Naive B cell (primary cell): ENCODE results near the gene TUBB4A. TPM values are rescaled to one million over a fixed set of nuclear protein-coding genes. Genes with fewer than 3 reads are reported as not detected.
A peak's percentile ranks its signal among the peaks of the same experiment; 100 is the strongest.

Experiments
- ATAC-seq, 2 donors: fragments of 150-1000 bp; cut with Tn5 transposase; 2 replicates each; pipeline ENCODE4 v1.10.0; 2021; ENCODE audit warnings: low read depth in 2 of 2, mild to moderate bottlenecking in 2 of 2, moderate library complexity in 2 of 2
- DNase-seq: peaks from one replicate; pipeline ENCODE4 v3.0.0; 2022
- H3K27ac Mint-ChIP-seq, 6 donors: one replicate each; pipeline ENCODE4 v1.8.0; 2020 to 2022; ENCODE audit warnings: mild to moderate bottlenecking in 6 of 6, mixed read lengths in 6 of 6, moderate library complexity in 5 of 6, inconsistent platforms in 2 of 6
- H3K27me3 Mint-ChIP-seq, 3 donors: one replicate each; pipeline ENCODE4 v1.8.0; 2021 to 2022; ENCODE audit warnings: mixed read lengths in 3 of 3, mild to moderate bottlenecking in 1 of 3
- H3K36me3 Mint-ChIP-seq, 2 donors: one replicate each; pipeline ENCODE4 v1.8.0; 2020 to 2022; ENCODE audit warnings: mixed read lengths in 2 of 2, inconsistent platforms in 1 of 2, mild to moderate bottlenecking in 1 of 2
- H3K4me1 Mint-ChIP-seq, 3 donors: one replicate each; pipeline ENCODE4 v1.8.0; 2020 to 2022; ENCODE audit warnings: mixed read lengths in 3 of 3, inconsistent platforms in 1 of 3, mild to moderate bottlenecking in 1 of 3, moderate library complexity in 1 of 3
- H3K4me3 Mint-ChIP-seq, 8 donors: one replicate each; pipeline ENCODE4 v1.8.0; 2020 to 2022; ENCODE audit warnings: mild to moderate bottlenecking in 8 of 8, mixed read lengths in 8 of 8, moderate library complexity in 8 of 8, inconsistent platforms in 2 of 8
- H3K9me3 Mint-ChIP-seq, 7 donors: one replicate each; pipeline ENCODE4 v1.8.0; 2020 to 2022; ENCODE audit warnings: mixed read lengths in 7 of 7, mild to moderate bottlenecking in 5 of 7, inconsistent platforms in 2 of 7, moderate library complexity in 1 of 7
- polyA plus RNA-seq, 6 donors: library from polyadenylated mRNA; unstranded; fragments of 300-500 nt; fragmentation: Illumina TruSeq; gene quantifications; one replicate each; pipeline ENCODE4 v1.2.3, GENCODE V29; 2021; ENCODE audit warnings: low read depth in 6 of 6

TUBB4A gene
- polyA plus RNA-seq, 6 donors from 2014 or later = 0.89 to 5.9 (median 2.3) TPM

DNA sequence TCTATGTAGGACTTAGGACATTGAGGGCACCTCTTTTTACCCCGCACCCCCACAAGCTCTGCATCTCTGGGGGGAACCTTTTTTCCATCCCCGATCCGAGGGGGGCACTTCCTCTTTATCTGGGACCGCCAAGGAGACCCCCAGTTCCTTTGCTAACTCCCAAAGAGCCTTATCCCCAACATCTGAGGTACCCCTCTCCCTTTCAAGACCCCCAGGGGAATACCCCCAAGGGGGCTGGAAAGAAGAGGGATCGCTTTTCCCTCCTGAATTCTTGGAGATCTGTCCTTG lies 29.8 kb upstream of the TUBB4A start:
- peak overlapping the region in 5 of 6 donors; percentile 34 to 83 (median 61) for H3K27ac Mint-ChIP-seq
- H3K4me1 Mint-ChIP-seq = peaks cover 55 to 72% (median 59%) of the 10 kb centered on the region in 3 donors

DNA sequence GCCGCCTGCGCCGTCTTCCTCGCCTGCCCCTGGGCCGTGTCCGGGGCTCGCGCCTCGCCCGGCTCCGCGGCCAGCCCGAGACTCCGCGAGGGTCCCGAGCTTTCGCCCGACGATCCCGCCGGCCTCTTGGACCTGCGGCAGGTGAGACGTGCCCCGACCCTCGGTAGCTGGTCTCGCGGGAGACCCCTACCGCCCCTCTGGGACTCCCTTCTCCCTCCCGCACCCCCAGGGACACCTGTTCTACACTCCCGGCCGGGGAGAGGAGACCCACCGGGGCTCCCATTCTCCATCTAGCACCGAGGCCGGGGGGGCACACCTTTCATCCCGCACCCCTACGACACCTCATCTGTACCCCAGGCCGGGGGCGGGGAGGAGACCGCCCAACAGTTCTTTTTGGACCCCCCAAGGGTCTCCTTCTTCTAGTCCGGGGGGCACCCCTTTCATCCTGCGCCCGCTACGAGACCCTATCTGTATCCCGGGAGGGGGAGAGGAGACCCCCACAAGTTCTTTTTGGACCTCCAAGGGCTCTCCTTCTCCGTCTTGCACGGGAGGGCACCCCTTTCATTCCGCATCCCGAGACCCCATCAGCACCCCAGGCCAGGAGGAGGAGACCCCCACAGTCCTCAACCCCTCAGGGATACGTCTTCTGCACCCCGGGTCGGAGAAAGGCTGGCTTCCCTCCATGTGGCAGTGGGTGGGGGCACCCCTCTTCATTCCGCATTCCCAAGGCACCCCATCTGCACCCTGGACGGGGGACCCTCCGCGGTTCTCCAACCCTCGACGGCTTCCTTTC lies 29.2 kb upstream of the TUBB4A start:
- Mint-ChIP-seq H3K4me1 (peaks cover 51 to 66% (median 59%) of the 10 kb centered on the region in 3 donors), H3K9me3 (peaks cover 2 to 11% (median 8%) of the 10 kb centered on the region in 7 donors), H3K4me3 (peak overlapping the region; percentile 72 to 92 (median 81)), H3K27me3 (peaks cover 25 to 48% (median 48%) of the 10 kb centered on the region in 3 donors), H3K27ac (peak overlapping the region in 4 of 6 donors; percentile 34 to 83 (median 67)), H3K36me3 (peaks cover 0 to 8% of the 10 kb centered on the region in 2 donors)
- no peak for ATAC-seq
- DNase-seq = no peak

More for the DNA sequence above, 29.8 kb upstream of the TUBB4A start:
- H3K27me3 Mint-ChIP-seq = peaks cover 25 to 48% (median 48%) of the 10 kb centered on the region in 3 donors
- H3K4me3 Mint-ChIP-seq = peak overlapping the region; percentile 38 to 92 (median 80)
- no peak for DNase-seq
- H3K36me3 Mint-ChIP-seq = peaks cover 0 to 8% of the 10 kb centered on the region in 2 donors
- no peak for ATAC-seq
- peaks cover 2 to 11% (median 8%) of the 10 kb centered on the region in 7 donors for H3K9me3 Mint-ChIP-seq

DNA sequence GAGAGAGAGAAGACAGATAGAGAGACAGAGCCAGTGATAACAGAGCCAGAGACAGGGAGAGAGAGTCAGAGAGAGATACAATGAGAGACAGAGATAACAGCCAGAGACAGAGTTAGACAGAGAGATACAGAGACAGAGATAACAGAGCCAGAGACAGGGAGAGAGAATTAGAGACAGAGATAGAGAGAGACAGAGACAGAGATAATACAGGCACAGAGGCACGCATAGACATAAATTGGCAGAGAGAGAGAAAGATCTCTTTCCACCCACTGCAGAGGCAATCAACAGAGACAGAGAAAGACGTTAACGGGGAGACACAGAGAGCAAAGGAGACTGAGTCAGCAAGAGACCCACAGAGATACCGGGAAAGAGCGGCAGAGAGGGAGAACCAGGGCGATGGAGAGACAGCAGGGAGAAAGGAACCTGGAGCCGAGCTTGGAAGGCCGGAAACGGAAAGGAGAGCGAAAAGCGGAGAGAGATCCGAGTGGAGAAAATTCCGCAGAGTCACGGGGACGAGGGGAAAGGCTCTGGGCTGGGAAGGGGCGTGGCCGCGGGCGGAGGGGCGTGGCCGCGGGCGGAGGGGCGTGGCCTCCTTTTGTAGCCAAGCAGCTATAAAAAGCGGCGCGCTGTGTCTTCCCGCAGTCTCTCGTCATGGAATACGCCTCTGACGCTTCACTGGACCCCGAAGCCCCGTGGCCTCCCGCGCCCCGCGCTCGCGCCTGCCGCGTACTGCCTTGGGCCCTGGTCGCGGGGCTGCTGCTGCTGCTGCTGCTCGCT lies 28.5 kb upstream of the TUBB4A start, which contains the start of gene TNFSF9:
TSS of gene TNFSF9 (plus strand) at position 641 of the 777 bp plus-strand sequence. CDS start at position 652, 11 bp downstream.
- Mint-ChIP-seq H3K27me3 (peaks cover 25 to 48% (median 48%) of the 10 kb centered on the region in 3 donors), H3K9me3 (peaks cover 0 to 5% (median under 1%) of the 10 kb centered on the region in 7 donors), H3K36me3 (no peaks in the 10 kb centered on the region), H3K27ac (peak within 1 kb of the TSS; percentile 58 to 91 (median 72)), H3K4me3 (peak within 1 kb of the TSS; percentile 80 to 92 (median 90)), H3K4me1 (peaks cover 45 to 59% (median 53%) of the 10 kb centered on the region in 3 donors)
- DNase-seq = peak; percentile 54
- ATAC-seq = peak; percentile 34 to 43

DNA sequence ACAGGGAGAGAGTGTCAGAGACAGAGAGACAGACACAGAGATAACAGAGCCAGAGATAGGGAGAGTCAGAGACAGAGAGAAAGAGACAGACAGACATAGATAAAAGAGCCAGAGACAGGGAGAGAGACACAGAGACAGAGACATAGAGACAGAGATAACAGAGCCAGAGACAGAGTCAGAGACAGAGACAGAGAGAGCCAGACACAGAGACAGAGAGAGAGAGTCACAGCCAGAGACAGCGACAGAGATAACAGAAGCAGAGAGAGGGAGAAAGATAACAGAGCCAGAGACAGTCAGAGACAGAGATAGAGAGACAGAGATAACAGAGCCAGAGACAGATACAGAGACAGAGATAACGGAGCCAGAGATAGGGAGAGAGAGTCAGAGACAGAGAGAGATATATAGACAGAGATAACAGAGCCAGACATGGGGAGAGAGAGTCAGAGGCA lies 27.9 kb upstream of the TUBB4A start:
- DNase-seq (no peak), ATAC-seq (no peak)
- H3K4me3 Mint-ChIP-seq = peak overlapping the region; percentile 17 to 92 (median 84)
- peak overlapping the region in 3 of 6 donors; percentile 58 to 91 (median 83) for H3K27ac Mint-ChIP-seq
- H3K27me3 Mint-ChIP-seq = peaks cover 25 to 48% (median 48%) of the 10 kb centered on the region in 3 donors
- H3K36me3 Mint-ChIP-seq = no peaks in the 10 kb centered on the region
- peaks cover 0 to 5% (median 0%) of the 10 kb centered on the region in 7 donors for H3K9me3 Mint-ChIP-seq
- peaks cover 45 to 56% (median 53%) of the 10 kb centered on the region in 3 donors for H3K4me1 Mint-ChIP-seq

DNA sequence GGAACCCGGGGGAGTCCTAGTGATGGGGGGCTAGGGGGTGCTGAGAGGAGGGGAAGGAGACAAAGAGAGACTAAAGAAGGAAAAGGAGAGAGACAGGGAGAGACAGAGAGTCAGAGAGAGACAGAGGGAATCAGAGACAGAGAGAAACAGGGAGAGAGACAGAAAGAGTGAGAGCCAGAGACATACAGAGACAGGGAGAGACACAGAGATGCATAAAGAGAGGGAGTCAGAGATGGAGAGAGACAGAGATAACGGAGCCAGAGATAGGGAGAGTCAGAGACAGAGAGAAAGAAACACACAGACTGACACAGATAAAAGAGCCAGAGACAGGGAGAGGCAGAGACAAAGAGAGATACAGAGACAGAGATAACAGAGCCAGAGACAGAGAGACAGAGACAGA lies 27.2 kb upstream of the TUBB4A start:
- peak overlapping the region in 6 of 8 donors; percentile 17 to 92 (median 77) for H3K4me3 Mint-ChIP-seq

DNA sequence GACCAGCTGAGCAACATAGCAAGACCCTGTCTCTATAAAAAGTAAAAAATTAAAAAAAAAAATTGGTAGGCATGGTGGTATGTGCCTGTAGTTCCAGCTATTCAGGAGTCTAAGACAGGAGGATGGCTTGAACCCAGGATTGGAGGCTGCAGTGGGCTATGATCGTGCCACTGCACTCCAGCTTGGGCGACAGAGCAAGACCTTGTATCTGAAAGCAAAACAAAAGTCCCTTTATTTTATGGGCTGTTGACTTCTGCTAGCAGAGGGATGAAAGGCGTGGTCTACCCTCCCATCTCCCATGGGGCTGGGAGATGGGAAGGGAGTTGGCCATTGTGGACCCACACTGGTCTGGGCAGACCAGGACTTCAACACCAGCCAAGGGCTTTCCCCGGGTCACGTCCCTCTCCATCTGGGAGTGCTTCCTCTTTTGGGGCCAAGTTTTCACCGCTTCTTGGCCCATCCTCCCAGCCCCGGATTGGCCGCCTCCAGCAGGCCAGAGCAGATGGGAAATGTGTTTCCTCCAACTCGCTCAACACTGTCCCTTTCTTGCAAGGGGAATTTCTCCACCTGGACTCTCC lies 26.5 kb upstream of the TUBB4A start:
- Mint-ChIP-seq H3K9me3 (peaks cover 0 to 5% (median 0%) of the 10 kb centered on the region in 7 donors), H3K4me3 (peak overlapping the region in 5 of 8 donors; percentile 42 to 80 (median 66)), H3K4me1 (peaks cover 44 to 53% (median 45%) of the 10 kb centered on the region in 3 donors), H3K36me3 (no peaks in the 10 kb centered on the region), H3K27ac (peak overlapping the region in 4 of 6 donors; percentile 48 to 97 (median 82)), H3K27me3 (peaks cover 25 to 40% (median 38%) of the 10 kb centered on the region in 3 donors)
- ATAC-seq (peak; percentile 25 to 43), DNase-seq (no peak)

More for the DNA sequence above, 27.2 kb upstream of the TUBB4A start:
- Mint-ChIP-seq H3K4me1 (peaks cover 45 to 56% (median 51%) of the 10 kb centered on the region in 3 donors), H3K27me3 (peaks cover 25 to 47% (median 45%) of the 10 kb centered on the region in 3 donors), H3K36me3 (no peaks in the 10 kb centered on the region), H3K9me3 (peaks cover 0 to 5% (median 0%) of the 10 kb centered on the region in 7 donors), H3K27ac (peak overlapping the region in 1 of 6 donors; percentile 83)
- ATAC-seq (no peak), DNase-seq (no peak)

DNA sequence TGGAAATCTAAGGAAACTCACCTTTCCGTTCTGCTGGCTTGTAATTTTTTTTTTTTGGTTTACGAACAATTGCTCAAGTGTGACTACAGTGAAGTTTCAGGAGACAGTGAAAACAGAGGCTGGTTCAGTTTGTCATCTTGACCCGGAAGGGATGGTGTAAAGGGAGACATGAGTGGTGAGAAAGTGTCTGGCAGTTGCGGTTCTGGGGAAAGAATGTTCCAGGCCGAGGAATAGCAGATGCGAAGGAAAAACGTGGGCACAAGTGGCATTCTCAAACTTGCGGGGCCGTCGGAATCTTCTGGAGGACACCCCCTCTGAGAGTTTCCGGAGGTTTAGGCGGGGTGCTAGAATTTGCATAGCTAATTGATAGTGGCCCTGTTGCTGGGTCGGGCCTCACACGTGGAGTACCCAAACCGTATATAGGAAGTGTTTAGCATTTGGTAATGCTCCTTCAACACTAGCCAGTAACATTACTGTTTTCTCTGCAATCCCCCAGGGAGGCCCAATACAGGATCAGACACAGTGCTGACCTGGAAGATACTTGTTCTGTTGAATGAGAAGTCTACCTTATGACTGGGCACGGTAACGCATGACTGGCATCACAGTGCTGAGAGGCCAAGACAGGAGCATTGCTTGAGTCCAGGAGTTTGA lies 25.9 kb upstream of the TUBB4A start:
- H3K27ac Mint-ChIP-seq = peak overlapping the region; percentile 13 to 97 (median 83)
- peaks cover 25 to 38% (median 36%) of the 10 kb centered on the region in 3 donors for H3K27me3 Mint-ChIP-seq
- peak; percentile 54 to 64 for ATAC-seq
- no peaks in the 10 kb centered on the region for H3K36me3 Mint-ChIP-seq
- peaks cover 0 to 5% (median 0%) of the 10 kb centered on the region in 7 donors for H3K9me3 Mint-ChIP-seq
- peak overlapping the region in 7 of 8 donors; percentile 7 to 63 (median 29) for H3K4me3 Mint-ChIP-seq
- no peak for DNase-seq
- H3K4me1 Mint-ChIP-seq = peaks cover 43 to 57% (median 44%) of the 10 kb centered on the region in 3 donors

DNA sequence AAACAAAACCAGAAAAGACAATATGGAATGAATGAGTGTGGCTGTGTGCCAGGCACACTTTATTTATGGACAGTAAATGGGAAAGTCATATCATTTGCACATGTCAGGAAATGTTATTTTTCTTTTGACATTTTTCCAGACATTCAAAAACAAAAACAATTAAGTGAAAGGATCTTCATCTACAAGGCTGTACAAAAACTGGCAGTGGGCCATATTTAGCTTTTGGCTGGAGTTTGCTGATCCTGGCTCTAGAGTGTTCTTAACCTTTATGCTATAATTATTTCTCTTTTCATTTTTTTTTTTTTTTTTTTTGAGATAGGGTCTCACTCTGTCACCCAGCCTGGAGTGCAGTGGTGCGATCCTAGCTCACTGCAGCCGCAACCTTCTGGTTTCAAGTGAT lies 22.2 kb upstream of the TUBB4A start:
- Mint-ChIP-seq H3K36me3 (no peaks in the 10 kb centered on the region), H3K27ac (no peak overlapping the region), H3K4me3 (no peak overlapping the region), H3K27me3 (peaks cover 2 to 5% (median 3%) of the 10 kb centered on the region in 3 donors), H3K4me1 (peaks cover 21 to 42% (median 22%) of the 10 kb centered on the region in 3 donors), H3K9me3 (no peaks in the 10 kb centered on the region)
- ATAC-seq (no peak), DNase-seq (no peak)

DNA sequence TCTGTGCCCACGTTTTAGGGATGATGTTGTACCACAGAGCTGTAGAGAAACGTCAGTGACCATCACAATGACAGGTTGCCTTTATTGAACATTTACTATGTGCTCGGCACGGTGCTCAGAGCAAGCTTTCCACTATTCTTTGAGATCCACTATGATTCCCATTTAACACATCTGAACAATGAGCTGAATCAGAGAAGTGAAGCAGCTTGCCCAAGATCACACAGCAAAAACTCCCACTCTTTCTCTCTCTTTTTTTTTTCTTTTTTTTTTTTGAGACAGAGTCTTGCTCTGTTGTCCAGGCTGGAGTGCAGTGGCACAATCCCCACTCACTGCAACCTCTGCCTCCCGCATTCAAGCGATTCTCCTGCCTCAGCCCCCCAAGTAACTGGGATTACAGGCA lies 20.6 kb upstream of the TUBB4A start:
- H3K9me3 Mint-ChIP-seq = no peaks in the 10 kb centered on the region
- no peaks in the 10 kb centered on the region for H3K27me3 Mint-ChIP-seq
- peaks cover 24 to 40% (median 29%) of the 10 kb centered on the region in 3 donors for H3K4me1 Mint-ChIP-seq
- DNase-seq (no peak), ATAC-seq (no peak)
- no peaks in the 10 kb centered on the region for H3K36me3 Mint-ChIP-seq
- H3K4me3 Mint-ChIP-seq = peak overlapping the region in 2 of 8 donors; percentile 58 to 84
- H3K27ac Mint-ChIP-seq = peak overlapping the region; percentile 82 to 98 (median 92)

DNA sequence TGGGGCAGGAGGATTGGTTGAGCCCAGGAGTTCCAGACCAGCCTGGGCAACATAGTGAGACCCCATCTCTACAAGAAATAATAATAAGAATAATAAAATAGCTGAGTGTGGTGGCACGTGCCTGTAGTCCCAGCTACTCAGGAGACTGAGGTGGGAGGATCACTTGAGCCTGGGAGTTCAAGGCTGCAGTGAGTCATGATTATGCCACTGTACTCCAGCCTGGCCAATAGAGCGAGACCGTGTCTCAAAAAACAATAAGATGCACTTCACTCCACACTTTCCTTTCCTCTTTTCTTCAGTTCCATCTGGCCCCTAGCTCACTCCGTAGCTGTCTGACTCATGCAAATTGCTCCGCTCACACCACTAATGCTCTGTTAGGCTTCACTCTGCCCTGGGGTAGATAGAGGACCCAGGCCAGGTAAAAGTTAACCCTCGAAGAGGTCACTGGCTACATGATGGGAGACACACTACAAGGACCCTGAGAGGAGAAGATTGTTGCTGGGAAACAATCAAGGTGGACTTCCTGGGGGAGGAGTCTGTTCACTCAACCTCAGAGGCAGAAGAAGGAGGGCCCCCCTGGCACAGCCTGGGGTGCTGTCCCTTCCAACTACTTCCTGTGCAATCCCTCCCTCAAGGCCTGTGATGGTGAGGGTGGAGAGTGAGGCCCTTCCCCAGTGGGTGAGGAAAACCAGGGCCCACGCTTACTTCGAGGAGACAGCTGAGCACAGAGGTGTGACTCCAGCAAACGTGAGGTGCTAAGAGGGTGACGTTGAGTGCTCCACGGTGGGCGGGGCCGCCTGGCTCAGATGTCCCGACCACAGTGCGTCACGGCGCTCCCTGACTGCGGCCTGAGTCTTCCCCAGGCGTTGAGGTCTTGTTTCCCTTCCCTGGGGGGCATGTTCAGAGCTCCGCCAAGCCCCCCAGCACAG lies 19.9 kb upstream of the TUBB4A start:
- DNase-seq (peak; percentile 67), ATAC-seq (peak; percentile 67 to 80)
- peak overlapping the region; percentile 83 to 98 (median 96) for H3K27ac Mint-ChIP-seq
- H3K36me3 Mint-ChIP-seq = no peaks in the 10 kb centered on the region
- H3K27me3 Mint-ChIP-seq = no peaks in the 10 kb centered on the region
- H3K4me3 Mint-ChIP-seq = peak overlapping the region; percentile 41 to 84 (median 72)
- H3K4me1 Mint-ChIP-seq = peaks cover 29 to 44% (median 35%) of the 10 kb centered on the region in 3 donors
- H3K9me3 Mint-ChIP-seq = no peaks in the 10 kb centered on the region

DNA sequence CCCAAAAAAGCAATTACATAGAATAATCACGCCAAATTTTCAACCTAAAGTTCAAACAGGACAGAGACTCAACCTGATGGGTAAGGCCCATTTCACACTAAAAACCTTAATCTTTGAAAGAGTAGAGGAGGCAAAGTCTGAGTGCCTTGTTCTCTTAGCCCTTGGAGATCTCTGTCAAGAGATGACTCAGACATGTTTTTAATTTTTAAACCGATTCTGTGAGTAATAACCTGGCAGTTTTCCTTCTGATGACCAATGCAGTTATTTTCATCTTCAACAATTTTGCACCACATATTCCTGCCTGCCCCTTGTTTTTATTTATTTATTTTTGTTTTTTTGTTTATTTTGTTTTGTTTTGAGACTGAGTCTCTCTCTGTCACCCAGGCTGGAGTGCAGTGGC lies 17.2 kb upstream of the TUBB4A start:
- Mint-ChIP-seq H3K27ac (peak overlapping the region in 4 of 6 donors; percentile 29 to 93 (median 50)), H3K4me1 (peaks cover 44 to 58% (median 48%) of the 10 kb centered on the region in 3 donors), H3K27me3 (no peaks in the 10 kb centered on the region), H3K36me3 (no peaks in the 10 kb centered on the region), H3K9me3 (no peaks in the 10 kb centered on the region), H3K4me3 (peak overlapping the region in 2 of 8 donors; percentile 36 to 41)
- ATAC-seq (no peak), DNase-seq (no peak)
